Astrocyte of the spinal cord (primary cell): ENCODE data around the gene RCAN3.

Experiments
- DNase-seq: peaks from one replicate; pipeline ENCODE4 v3.0.0; 2011; ENCODE audit warnings: low read depth, low spot score
- H3K4me3 ChIP-seq: 2 replicates; pipeline ENCODE4 v1.5.1; 2011; ENCODE audit warnings: low read depth, mild to moderate bottlenecking, low read length, moderate library complexity
- in situ Hi-C: cut with HindIII; loops from 2 replicates; pipeline ENCODE4 v1.10.0; 2017; ENCODE audit warnings: low sequenced_read_pairs
- TF ChIP-seq, protein P1 (sequence below): IDR thresholded peaks from 2 replicates; pipeline ENCODE4 v1.5.1; 2012; ENCODE audit warnings: low read depth, mild to moderate bottlenecking, low read length, inconsistent platforms

Gene RCAN3

DNA sequence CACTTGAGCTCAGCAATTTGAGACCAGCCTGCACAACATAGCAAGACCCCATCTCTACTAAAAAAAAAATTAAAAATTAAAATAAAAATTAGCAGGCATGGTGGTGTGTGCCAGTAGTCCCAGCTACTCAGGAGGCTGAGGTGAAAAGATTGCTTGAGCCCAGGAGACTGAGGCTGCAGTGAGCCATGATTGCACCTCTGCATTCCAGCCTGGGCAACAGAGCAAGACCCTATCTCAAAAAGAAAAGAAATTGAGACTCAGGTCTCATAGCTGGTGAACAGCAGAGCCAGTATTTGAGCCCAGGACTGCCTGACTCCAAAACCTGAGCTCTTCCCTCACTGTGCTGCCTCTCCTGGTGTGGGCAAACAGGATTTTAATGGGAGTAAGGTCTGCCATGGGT, 28.4 kb upstream of the RCAN3 start:
- in situ Hi-C loops: no loop called here
- no peak overlapping the region for H3K4me3 ChIP-seq
- no peak for DNase-seq
- TF ChIP-seq, protein P1, sequence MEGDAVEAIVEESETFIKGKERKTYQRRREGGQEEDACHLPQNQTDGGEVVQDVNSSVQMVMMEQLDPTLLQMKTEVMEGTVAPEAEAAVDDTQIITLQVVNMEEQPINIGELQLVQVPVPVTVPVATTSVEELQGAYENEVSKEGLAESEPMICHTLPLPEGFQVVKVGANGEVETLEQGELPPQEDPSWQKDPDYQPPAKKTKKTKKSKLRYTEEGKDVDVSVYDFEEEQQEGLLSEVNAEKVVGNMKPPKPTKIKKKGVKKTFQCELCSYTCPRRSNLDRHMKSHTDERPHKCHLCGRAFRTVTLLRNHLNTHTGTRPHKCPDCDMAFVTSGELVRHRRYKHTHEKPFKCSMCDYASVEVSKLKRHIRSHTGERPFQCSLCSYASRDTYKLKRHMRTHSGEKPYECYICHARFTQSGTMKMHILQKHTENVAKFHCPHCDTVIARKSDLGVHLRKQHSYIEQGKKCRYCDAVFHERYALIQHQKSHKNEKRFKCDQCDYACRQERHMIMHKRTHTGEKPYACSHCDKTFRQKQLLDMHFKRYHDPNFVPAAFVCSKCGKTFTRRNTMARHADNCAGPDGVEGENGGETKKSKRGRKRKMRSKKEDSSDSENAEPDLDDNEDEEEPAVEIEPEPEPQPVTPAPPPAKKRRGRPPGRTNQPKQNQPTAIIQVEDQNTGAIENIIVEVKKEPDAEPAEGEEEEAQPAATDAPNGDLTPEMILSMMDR: no peak

DNA sequence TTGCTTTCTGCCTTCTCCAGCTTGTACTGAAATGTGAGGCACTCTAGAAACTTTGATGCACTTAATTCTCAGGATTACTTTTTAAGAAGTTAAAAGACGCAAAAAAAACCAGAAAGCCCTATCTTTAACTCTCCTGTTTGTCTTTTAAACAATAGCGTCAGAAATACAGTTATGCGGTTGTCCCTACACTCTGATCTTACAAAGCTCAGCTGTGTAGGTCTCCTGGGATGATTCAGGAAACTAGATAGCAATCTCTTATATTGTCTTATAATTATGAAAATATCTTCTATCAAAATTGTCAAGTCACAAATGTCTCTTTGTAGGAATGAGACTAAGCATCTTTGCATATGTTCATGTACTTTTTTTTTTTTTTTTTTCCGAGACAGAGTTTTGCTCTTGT, 26.9 kb upstream of the RCAN3 start:
- no peak for DNase-seq
- in situ Hi-C loops: no loop called here
- no peak overlapping the region for H3K4me3 ChIP-seq
- TF ChIP-seq, protein P1: no peak

DNA sequence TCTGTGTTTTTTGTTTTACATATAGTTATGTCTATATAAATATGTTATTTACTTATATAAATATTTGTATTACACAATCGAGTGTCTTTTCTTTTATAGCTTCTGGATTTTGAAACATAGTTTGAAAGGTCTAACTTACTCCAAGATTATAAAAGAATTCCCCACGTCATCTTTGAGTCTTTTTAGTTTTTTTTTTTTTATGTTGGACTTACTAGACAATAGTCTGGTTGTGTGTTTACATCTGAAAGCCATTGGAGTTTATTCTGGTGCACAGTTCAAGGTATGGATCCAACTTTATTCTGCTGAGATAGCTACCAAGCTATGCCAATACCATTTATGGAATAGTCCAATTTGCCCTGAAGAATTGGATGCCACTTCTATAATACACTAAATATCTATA, 26.1 kb upstream of the RCAN3 start:
- TF ChIP-seq, protein P1: no peak
- no peak for DNase-seq
- no peak overlapping the region for H3K4me3 ChIP-seq
- in situ Hi-C loops: no loop called here

DNA sequence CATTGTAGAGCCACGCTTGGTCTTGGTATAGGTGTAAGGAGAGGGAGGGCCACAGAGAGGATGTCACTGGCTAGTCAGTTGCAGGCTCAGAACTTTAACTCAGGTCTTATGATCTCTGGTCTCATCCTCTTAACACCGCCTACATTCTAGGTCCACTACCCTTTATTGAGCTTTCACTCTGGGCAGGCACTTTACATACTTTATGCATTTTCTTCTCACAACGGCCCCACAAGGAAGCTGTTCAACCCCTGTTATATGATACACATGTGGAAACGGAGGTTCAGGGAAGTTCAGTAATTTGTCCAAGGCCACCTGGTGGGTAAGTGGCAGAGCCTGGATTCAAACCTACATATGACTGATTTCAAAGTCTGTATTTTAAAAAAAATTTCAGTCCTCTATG, 25.3 kb upstream of the RCAN3 start:
- in situ Hi-C loops: no loop called here
- no peak overlapping the region for H3K4me3 ChIP-seq
- TF ChIP-seq, protein P1: no peak
- DNase-seq: no peak

DNA sequence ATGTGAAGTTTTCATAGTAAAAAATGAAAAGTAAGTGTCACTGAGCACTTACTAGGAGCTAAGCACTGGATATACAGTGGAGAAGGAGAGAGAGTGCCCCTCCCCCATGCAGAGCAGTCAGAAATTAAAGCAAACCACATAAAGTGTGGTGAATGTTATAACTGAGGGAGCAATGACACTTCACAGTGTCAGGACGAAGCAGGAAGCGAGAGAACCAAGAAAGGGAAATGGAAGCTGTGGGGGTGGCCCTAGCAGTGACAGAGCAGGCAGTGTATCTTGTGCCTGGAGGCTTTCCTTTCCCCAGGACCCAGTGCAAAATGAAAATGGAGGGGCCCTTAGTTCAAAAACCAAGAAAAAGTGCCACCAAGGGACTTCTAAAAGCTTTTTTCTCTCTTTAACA, 21.5 kb upstream of the RCAN3 start:
- DNase-seq: no peak
- in situ Hi-C loops: no loop called here
- H3K4me3 ChIP-seq: no peak overlapping the region
- TF ChIP-seq, protein P1: no peak

DNA sequence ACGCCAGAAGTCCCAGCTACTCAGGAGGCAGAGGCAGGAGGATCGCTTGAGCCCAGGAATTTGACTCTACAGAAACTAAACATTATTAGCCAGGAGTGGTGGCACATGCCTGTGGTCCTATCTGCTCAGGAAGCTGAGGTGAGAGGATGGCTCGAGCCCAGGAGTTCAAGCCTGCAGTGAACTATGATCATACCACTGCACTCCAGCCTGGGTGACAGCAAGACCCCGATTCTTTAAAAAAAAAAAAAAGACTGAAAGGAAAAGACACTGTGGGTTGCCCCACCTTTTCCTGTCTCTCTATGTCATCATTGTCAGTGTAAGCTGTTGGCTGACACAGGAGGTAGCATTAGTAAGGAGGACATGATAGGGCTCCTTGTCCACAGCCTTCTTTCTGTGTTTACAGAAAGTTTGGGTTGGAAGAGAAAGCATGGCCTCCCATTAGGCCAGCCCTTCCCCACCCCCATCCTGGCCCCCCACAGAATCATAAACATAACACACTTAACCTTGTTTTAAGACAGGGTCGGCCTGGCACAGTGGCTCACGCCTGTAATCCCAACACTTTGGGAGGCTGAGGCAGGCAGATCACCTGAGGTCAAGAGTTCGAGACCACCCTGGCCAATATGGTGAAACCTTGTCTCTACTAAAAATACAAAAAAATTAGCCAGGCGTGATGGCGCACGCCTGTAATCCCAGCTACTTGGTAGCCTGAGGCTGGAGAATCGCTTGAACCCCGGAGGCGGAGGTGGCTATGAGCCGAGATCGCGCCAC, 20.6 kb upstream of the RCAN3 start:
- TF ChIP-seq, protein P1: no peak
- in situ Hi-C loops: no loop called here
- no peak for DNase-seq
- no peak overlapping the region for H3K4me3 ChIP-seq
